Hepatocyte (in vitro differentiated cells): ENCODE results near the gene ELK3. TPM values are rescaled to one million over a fixed set of nuclear protein-coding genes. Genes with fewer than 3 reads are reported as not detected.

Source experiments
- DNase-seq: peaks from one replicate; pipeline ENCODE4 v3.0.0-alpha.2; 2016; ENCODE audit warnings: low spot score
- H2AFZ ChIP-seq: fragments of 200-600 bp; sonication (generic); 2 replicates; pipeline ENCODE4 v1.6.0; 2016; ENCODE audit warnings: antibody characterized with exemption, mild to moderate bottlenecking
- H3K27ac ChIP-seq: fragments of 200-600 bp; sonication (generic); 2 replicates; pipeline ENCODE4 v1.5.1; 2016; ENCODE audit warnings: mild to moderate bottlenecking
- H3K27me3 ChIP-seq: fragments of 200-600 bp; sonication (generic); 2 replicates; pipeline ENCODE4 v1.6.1; 2016
- H3K36me3 ChIP-seq: fragments of 200-600 bp; sonication (generic); replicated peaks from 2 replicates; pipeline ENCODE4 v1.5.1; 2016; ENCODE audit warnings: low read depth; ENCODE audit not compliant: insufficient read depth
- H3K4me1 ChIP-seq: fragments of 200-600 bp; sonication (generic); 2 replicates; pipeline ENCODE4 v1.5.1; 2016; ENCODE audit warnings: mild to moderate bottlenecking, moderate library complexity; ENCODE audit not compliant: insufficient read depth
- H3K4me2 ChIP-seq: fragments of 200-600 bp; sonication (generic); 2 replicates; pipeline ENCODE4 v1.6.0; 2016
- H3K4me3 ChIP-seq: fragments of 200-600 bp; sonication (generic); 2 replicates; pipeline ENCODE4 v1.5.1; 2016; ENCODE audit warnings: mild to moderate bottlenecking
- H3K79me2 ChIP-seq: fragments of 200-600 bp; sonication (generic); 2 replicates; pipeline ENCODE4 v1.6.0; 2017; ENCODE audit warnings: mild to moderate bottlenecking
- H3K9me2 ChIP-seq: fragments of 200-600 bp; sonication (generic); replicated peaks from 2 replicates; pipeline ENCODE4 v1.6.0; 2017; ENCODE audit warnings: mild to moderate bottlenecking; ENCODE audit not compliant: insufficient read depth
- H3K9me3 ChIP-seq: fragments of 200-600 bp; sonication (generic); 2 replicates; pipeline ENCODE4 v1.5.1; 2016; ENCODE audit warnings: low read depth, mild to moderate bottlenecking
- H4K20me1 ChIP-seq: fragments of 200-600 bp; sonication (generic); 2 replicates; pipeline ENCODE4 v1.6.0; 2016; ENCODE audit warnings: mild to moderate bottlenecking; ENCODE audit not compliant: insufficient read depth, poor library complexity, severe bottlenecking
- EZH2 ChIP-seq: fragments of 200-600 bp; sonication (generic); IDR thresholded peaks from 2 replicates; pipeline ENCODE4 v1.6.1; 2016; ENCODE audit warnings: antibody characterized with exemption, mild to moderate bottlenecking, borderline replicate concordance
- EZH2phosphoT487 ChIP-seq: fragments of 200-600 bp; sonication (generic); IDR thresholded peaks from one replicate; pipeline ENCODE4 v1.6.1; 2018; ENCODE audit warnings: antibody characterized with exemption, mild to moderate bottlenecking, low read depth, moderate library complexity; ENCODE audit not compliant: unreplicated experiment, severe bottlenecking
- WGBS: methylation state at CpG from one replicate; pipeline ENCODE4 v1.1.6; 2016; ENCODE audit warnings: low lambda C conversion rate; ENCODE audit errors: missing lambda C conversion rate; 5-methylcytosine and 5-hydroxymethylcytosine counted together
- polyA plus RNA-seq: library from polyadenylated mRNA; unstranded; fragments of >200 nt; fragmentation: Nextera tagmentation; extraction: Ambion mirVana; gene quantifications from 2 replicates; pipeline ENCODE4 v1.2.1, GENCODE V29; 2016
- total RNA-seq: library from RNA; depleted of rRNA; stranded (reverse); fragments of >200 nt; gene quantifications from 2 replicates; pipeline ENCODE4 v1.2.3, GENCODE V29; 2014
- TF ChIP-seq, protein P1 (sequence below): fragments of 200-600 bp; sonication (generic); IDR thresholded peaks from 2 replicates; pipeline ENCODE4 v1.5.1; 2016; ENCODE audit warnings: antibody characterized with exemption, mild to moderate bottlenecking; ENCODE audit not compliant: poor library complexity

ELK3 gene
- total and polyA plus RNA-seq, 2 experiments from 2014 or later = 12.1 to 12.9 TPM

DNA sequence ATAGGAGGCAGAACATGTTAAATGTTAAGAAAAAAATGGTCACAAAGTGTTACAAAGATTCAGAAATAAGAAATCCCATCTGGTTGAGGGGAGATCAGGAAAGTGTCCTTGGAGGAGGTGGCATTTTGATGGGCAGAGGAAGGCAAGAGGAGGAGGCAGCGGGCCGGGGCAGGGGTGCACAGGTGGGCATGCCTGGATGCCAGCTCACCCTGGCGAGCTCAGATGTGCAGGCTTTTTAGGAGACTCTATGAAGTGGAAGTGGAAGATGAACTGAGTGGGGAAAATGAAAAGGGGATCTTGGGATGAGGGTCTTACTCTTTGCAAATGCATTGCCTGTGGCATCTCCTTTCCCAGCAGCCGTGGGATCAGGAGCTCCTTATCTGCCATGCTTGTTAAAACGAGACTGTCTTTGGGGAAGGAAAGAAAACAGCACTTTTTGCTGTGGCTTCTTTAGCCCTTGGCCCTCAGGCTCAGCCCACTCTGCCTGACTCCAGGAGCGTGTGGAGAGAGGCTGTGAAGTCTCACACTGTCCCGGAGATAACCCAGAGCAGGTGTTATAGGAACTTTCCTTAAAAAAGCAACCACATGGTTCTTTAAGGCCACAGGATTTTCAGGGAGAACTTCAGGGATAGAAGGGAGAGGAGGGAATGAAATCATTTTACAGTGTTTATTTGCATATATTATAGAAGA is 62.6 kb downstream of the ELK3 start:
- H3K27me3 ChIP-seq = no peaks in the 10 kb centered on the region
- 70% methylated on average over 7 of the region's 7 CpGs for WGBS
- DNase-seq = no peak
- H3K9me2 ChIP-seq = no peaks in the 10 kb centered on the region
- TF ChIP-seq, protein P1, sequence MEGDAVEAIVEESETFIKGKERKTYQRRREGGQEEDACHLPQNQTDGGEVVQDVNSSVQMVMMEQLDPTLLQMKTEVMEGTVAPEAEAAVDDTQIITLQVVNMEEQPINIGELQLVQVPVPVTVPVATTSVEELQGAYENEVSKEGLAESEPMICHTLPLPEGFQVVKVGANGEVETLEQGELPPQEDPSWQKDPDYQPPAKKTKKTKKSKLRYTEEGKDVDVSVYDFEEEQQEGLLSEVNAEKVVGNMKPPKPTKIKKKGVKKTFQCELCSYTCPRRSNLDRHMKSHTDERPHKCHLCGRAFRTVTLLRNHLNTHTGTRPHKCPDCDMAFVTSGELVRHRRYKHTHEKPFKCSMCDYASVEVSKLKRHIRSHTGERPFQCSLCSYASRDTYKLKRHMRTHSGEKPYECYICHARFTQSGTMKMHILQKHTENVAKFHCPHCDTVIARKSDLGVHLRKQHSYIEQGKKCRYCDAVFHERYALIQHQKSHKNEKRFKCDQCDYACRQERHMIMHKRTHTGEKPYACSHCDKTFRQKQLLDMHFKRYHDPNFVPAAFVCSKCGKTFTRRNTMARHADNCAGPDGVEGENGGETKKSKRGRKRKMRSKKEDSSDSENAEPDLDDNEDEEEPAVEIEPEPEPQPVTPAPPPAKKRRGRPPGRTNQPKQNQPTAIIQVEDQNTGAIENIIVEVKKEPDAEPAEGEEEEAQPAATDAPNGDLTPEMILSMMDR = no peak
- no peak for TF ChIP-seq EZH2
- no peak for TF ChIP-seq EZH2phosphoT487
- no peaks in the 10 kb centered on the region for H3K9me3 ChIP-seq
- no peak overlapping the region for H3K4me3 ChIP-seq
- H3K4me1 ChIP-seq = no peaks in the 10 kb centered on the region
- peaks cover 5% of the 10 kb centered on the region for H3K79me2 ChIP-seq
- no peak overlapping the region for H2AFZ ChIP-seq
- H4K20me1 ChIP-seq = no peaks in the 10 kb centered on the region
- H3K4me2 ChIP-seq = no peak overlapping the region
- H3K27ac ChIP-seq = no peak overlapping the region
- no peaks in the 10 kb centered on the region for H3K36me3 ChIP-seq

DNA sequence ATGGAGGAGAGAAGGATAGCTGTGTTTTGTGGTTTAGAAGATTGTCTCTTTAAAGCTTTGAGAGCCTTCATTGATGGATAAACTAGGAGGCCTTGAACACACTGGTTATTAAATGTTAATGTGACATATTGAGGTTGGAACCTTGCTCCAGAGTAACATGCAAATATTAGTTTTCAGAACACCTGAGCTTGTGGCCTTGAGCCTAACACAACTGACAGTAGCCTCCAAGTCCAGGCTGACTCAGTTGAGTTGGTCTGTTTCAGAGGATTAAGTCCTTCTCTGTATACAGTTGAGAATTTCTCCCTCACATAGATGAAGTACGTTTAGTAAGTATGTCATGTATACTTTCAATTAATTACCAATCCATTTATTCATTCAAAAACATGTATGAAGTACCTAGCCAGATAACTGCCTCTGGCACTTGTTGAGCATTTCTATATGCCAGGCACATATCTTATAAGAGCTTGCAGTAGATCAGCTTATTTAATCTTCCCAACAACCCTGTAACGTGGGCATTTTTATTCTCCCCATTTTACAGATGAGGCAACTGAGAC is 63.5 kb downstream of the ELK3 start:
- WGBS = 88% methylated on average over 2 of the region's 2 CpGs
- no peak for DNase-seq
- Histone ChIP-seq H3K9me2 (no peaks in the 10 kb centered on the region), H3K36me3 (no peaks in the 10 kb centered on the region), H3K9me3 (no peaks in the 10 kb centered on the region), H3K4me1 (no peaks in the 10 kb centered on the region), H3K79me2 (peaks cover 5% of the 10 kb centered on the region), H3K27me3 (no peaks in the 10 kb centered on the region), H3K27ac (no peak overlapping the region), H3K4me3 (no peak overlapping the region), H3K4me2 (no peak overlapping the region), H4K20me1 (no peaks in the 10 kb centered on the region), H2AFZ (no peak overlapping the region)
- no peak for TF ChIP-seq EZH2phosphoT487
- TF ChIP-seq EZH2 = no peak
- TF ChIP-seq, protein P1 = no peak

GRCh38 chr12:96258104-96258961 is 64.2 kb downstream of the ELK3 start:
- Histone ChIP-seq H3K27ac (no peak overlapping the region), H3K9me3 (no peaks in the 10 kb centered on the region), H3K4me3 (no peak overlapping the region), H3K4me2 (no peak overlapping the region), H2AFZ (no peak overlapping the region), H3K79me2 (peaks cover 5% of the 10 kb centered on the region), H3K4me1 (no peaks in the 10 kb centered on the region), H3K27me3 (no peaks in the 10 kb centered on the region), H3K9me2 (no peaks in the 10 kb centered on the region), H3K36me3 (no peaks in the 10 kb centered on the region), H4K20me1 (no peaks in the 10 kb centered on the region)
- TF ChIP-seq EZH2phosphoT487 = no peak
- TF ChIP-seq EZH2 = no peak
- TF ChIP-seq, protein P1 = no peak
- WGBS = 59% methylated on average over 8 of the region's 8 CpGs
- DNase-seq = no peak
